Fibroblast of skin of right quadriceps (primary cell): Measurements from ENCODE around the gene CRLF1.
A peak's percentile ranks its signal among the peaks of the same experiment; 100 is the strongest.

Experiments
- DNase-seq: peaks from one replicate; pipeline ENCODE4 v3.0.0-alpha.2; 2013

CRLF1 gene

GRCh38 chr19:18590273-18591272 lies 16.0 kb downstream of the CRLF1 start:
- DNase-seq = peak; percentile 85

GRCh38 chr19:18589380-18590272 lies 17.0 kb downstream of the CRLF1 start:
- DNase-seq = peak; percentile 73

DNA sequence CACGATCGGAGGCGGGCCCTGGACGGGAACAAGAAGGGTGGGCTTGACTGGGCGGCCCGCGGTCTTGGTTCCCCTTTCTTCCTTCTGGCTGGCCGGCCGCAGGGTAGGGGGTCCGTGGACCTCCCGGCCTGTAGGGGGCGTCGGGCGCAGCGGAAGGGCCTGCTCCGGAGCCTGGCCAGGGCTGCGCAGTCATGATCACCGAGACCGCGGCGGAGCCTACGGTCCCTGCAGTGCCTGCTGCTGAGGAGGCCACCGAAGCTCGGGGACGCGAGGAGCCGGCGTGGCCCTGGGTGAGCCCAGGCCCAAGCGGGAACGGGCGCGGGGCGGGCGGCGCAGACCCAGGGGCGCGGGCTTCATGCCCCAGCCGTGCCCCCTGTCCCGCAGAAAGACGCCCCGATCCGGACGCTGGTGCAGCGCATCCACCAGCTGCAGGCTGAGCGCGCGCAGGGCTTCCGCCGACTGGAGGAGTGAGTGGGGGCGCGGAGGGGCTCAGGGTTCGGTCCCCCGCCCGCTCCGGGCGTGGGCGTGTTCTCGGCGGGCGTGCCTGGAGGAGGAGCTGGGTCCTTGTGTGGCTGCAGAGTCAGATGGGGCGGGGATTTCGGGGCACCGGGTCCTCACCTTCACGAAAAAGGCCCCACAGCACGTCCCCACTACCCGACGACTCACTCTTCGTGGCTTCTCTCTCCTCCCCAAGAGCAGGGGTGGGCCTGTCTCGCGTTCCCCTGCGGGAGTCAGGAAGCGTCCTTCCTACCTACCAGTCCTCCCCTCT lies 17.8 kb downstream of the CRLF1 start, which contains the start of gene REX1BD:
Gene REX1BD, plus strand, starts transcription at position 188 of the 769 bp plus-strand sequence. Its CDS starts 4 bp downstream, at position 192.
- peak; percentile 76 for DNase-seq

GRCh38 chr19:18587962-18588610 lies 18.5 kb downstream of the CRLF1 start:
- DNase-seq = no peak

- DNase-seq = no peak
Measured at GRCh38 chr19:18587561-18587960, 19.0 kb downstream of the CRLF1 start.

DNA sequence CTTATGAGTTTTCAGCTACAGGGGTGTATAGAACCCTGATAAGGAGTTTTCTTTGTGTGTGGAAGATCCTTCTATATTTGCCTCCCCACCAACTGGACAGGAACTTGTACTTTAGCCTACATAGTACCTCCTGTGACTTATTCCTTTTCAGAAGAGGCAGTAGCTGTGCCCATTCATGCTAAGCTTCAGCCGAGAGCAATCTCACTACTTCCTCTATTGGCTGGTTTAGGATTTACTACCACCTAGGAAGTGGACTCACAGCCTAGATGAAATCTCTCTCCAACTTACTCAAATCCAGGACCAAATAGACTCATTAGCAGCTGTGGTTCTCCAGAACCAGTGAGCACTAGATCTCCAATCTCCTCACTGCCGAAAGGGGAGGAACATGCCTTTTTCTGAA lies 20.3 kb downstream of the CRLF1 start:
- no peak for DNase-seq

- no peak for DNase-seq
Measured at GRCh38 chr19:18580311-18580710, 26.3 kb downstream of the CRLF1 start.

DNA sequence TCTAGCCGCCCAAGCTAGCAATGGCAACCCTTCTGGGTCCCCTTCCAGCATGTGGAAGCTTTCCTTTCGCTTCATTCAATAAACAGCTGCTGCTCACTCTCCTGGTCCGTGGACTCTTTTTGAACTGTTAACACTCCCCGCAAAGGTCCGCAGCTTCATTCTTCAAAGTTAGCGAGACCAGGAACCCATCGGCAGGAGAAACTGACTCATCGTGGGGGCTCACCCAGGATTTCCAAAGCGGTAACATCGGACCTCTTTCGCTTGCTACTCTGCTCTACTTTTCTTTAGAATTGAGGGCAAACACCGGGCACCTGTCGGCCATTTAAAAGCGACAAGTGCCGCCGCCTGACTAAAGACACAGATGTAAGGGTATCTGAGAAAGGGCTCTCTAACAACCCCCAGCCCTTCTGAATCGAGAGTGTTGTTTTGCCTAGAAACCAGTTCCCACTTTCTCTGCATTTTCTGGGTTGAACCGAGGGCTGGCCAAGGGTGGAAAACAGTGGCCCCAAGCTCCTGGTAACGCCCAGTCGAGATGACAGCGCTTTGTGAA lies 29.2 kb downstream of the CRLF1 start:
- DNase-seq = no peak

DNA sequence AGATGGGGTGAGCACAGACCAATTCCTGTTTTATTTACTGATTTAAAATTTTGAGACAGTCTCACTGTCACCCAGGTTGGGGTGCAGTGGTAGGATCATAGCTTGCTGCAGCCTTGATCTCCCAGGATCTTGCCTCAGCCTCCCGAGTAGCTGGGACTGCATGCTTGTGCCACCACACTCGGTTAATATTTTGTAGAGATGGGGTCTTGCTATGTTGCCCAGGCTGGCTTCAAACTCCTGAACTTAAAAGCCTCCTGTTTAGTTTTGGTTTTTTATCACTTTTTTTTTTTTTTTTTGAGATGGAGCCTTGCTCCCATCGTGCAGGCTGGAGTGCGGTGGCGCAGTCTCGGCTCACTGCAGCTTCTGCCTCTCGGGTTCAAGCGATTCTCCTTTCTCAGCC lies 30.2 kb downstream of the CRLF1 start:
- no peak for DNase-seq

DNA sequence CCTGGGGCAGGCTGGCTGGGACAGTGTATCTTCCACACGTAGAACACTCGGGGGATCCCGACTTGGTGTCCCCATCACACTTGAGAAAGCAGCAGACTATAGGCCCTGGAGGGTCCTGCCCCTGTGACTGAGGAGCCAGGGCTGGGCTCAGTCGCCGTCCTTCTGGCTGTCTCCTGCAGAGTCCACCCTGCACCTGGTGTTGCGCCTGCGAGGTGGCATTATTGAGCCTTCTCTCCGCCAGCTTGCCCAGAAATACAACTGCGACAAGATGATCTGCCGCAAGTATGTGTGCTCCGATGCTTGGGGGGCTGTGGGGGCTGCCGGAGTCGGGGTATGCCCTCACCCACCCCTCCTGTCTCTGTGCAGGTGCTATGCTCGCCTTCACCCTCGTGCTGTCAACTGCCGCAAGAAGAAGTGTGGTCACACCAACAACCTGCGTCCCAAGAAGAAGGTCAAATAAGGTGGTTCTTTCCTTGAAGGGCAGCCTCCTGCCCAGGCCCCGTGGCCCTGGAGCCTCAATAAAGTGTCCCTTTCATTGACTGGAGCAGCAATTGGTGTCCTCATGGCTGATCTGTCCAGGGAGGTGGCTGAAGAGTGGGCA lies 31.8 kb downstream of the CRLF1 start:
- DNase-seq = no peak

GRCh38 chr19:18571564-18572344 lies 34.8 kb downstream of the CRLF1 start, which contains the start of gene UBA52:
UBA52 (plus strand) TSS chr19:18571857; CDS start chr19:18573301, 1,444 bp downstream.
- peak; percentile 97 for DNase-seq

- no peak for DNase-seq
Measured at GRCh38 chr19:18568367-18568766, 38.2 kb downstream of the CRLF1 start.

- DNase-seq = no peak
Measured at GRCh38 chr19:18566953-18567352, 39.6 kb downstream of the CRLF1 start.

GRCh38 chr19:18562086-18562485 lies 44.5 kb downstream of the CRLF1 start:
- peak; percentile 51 for DNase-seq

GRCh38 chr19:18559685-18560084 lies 46.9 kb downstream of the CRLF1 start:
- DNase-seq = no peak

DNA sequence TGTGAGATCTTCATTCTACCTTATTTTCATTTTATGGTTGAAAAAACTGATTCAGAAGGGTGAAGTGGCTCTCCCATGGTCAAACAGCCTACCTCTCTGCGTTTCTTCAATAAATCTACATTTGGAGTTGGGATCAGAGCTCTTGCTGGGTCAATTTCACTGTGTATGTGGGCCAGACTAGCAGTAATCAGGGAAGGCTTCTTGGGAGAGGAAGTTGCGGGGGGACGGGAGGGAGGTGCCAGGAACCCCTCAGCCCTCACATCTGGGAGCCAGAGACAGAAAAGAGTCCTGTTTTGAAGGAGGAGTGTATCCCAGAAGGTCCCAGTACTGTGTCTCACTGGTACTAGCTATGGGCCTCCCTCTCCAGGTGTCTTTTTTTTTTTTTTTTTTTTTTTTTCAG lies 48.0 kb downstream of the CRLF1 start:
- DNase-seq = no peak

- no peak for DNase-seq
Measured at GRCh38 chr19:18558202-18558555, 48.4 kb downstream of the CRLF1 start.

- DNase-seq = peak; percentile 98
Measured at GRCh38 chr19:18557411-18558201, 49.0 kb downstream of the CRLF1 start, which contains the start of gene KXD1. KXD1 (plus strand) TSS chr19:18557870; CDS start chr19:18562057, 4,187 bp downstream.

DNA sequence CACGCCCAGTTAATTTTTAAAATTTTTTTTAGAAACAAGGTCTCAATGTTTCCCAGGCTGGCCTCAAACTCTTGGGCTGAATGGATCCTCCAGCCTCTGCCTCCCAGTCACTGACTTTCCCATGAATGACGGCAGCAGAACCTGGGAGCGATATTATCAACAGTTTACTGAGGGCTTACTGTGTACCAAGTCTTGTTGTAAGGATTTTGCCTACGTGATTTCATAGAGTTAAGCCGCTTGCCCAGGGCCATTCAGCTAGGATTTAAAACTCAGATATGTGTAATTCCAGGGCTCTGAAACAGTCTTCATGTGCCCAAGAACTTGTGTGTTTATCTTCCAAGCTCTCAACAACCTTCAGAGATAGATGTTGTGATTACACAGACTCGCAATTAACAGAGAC lies 55.0 kb downstream of the CRLF1 start:
- no peak for DNase-seq
